Fibroblast of lung (primary cell): ENCODE data around the gene MEOX2. TPM values are rescaled to one million over a fixed set of nuclear protein-coding genes. Genes with fewer than 3 reads are reported as not detected.

Source experiments
- DNase-seq, 2 donors: peaks; one replicate each; pipeline versions ENCODE4 v3.0.0 to v3.0.0-alpha.2; 2010; ENCODE audit warnings: low read depth in 2 of 2
- H2AFZ ChIP-seq: 2 replicates; pipeline ENCODE4 v1.5.1; 2012; ENCODE audit warnings: low read length, control low read depth, inconsistent platforms
- H3K27ac ChIP-seq: 2 replicates; pipeline ENCODE4 v1.5.1; 2011; ENCODE audit warnings: low read length, control low read depth; ENCODE audit not compliant: insufficient read depth
- H3K27me3 ChIP-seq: 2 replicates; pipeline ENCODE4 v1.5.1; 2011; ENCODE audit warnings: mild to moderate bottlenecking, low read length; ENCODE audit not compliant: control insufficient read depth, insufficient read depth
- H3K36me3 ChIP-seq: 2 replicates; pipeline ENCODE4 v1.5.1; 2011; ENCODE audit warnings: low read length; ENCODE audit not compliant: control insufficient read depth, insufficient read depth
- H3K4me1 ChIP-seq: 2 replicates; pipeline ENCODE4 v1.5.1; 2011; ENCODE audit warnings: low read length; ENCODE audit not compliant: control insufficient read depth, insufficient read depth; ENCODE audit errors: extremely low read depth
- H3K4me2 ChIP-seq: 2 replicates; pipeline ENCODE4 v1.5.1; 2011; ENCODE audit warnings: low read length, control low read depth; ENCODE audit not compliant: insufficient read depth; ENCODE audit errors: extremely low read depth
- H3K4me3 ChIP-seq, 4 experiments: fragments of 200-600 bp in 1 of 4; sonication (generic) in 1 of 4; replicated peaks in 1 of 4; 2 replicates each; pipeline ENCODE4 v1.5.1; 2011 to 2016; ENCODE audit warnings: low read length in 4 of 4, low read depth in 3 of 4, mild to moderate bottlenecking in 3 of 4, control low read depth in 2 of 4, inconsistent platforms in 1 of 4, mixed read lengths in 1 of 4; ENCODE audit not compliant: insufficient read depth in 1 of 4; ENCODE audit errors: control extremely low read depth in 1 of 4
- H3K79me2 ChIP-seq: 2 replicates; pipeline ENCODE4 v1.5.1; 2012; ENCODE audit warnings: mild to moderate bottlenecking, low read length, inconsistent platforms; ENCODE audit not compliant: control insufficient read depth, insufficient read depth
- H3K9ac ChIP-seq: 2 replicates; pipeline ENCODE4 v1.5.1; 2011; ENCODE audit warnings: mild to moderate bottlenecking, low read length, control low read depth; ENCODE audit not compliant: insufficient read depth
- H3K9me3 ChIP-seq: 2 replicates; pipeline ENCODE4 v1.5.1; 2012; ENCODE audit warnings: low read depth, low read length; ENCODE audit not compliant: control insufficient read depth, insufficient read depth
- H4K20me1 ChIP-seq: 2 replicates; pipeline ENCODE4 v1.5.1; 2011; ENCODE audit warnings: low read length; ENCODE audit not compliant: control insufficient read depth, insufficient read depth; ENCODE audit errors: extremely low read depth
- CTCF ChIP-seq, 2 donors: IDR thresholded peaks in 1 of 2; conservative IDR thresholded peaks in 1 of 2; 1 replicate in 1 of 2; 2 replicates in 1 of 2; pipeline ENCODE4 v1.5.1; 2011 to 2012; ENCODE audit warnings: low read length in 2 of 2, control low read depth in 1 of 2, inconsistent platforms in 1 of 2, low read depth in 1 of 2, mild to moderate bottlenecking in 1 of 2
- EZH2 ChIP-seq: IDR thresholded peaks from 2 replicates; pipeline ENCODE4 v1.5.1; 2012; ENCODE audit warnings: low read length, control low read depth, mild to moderate bottlenecking; ENCODE audit errors: missing control alignments
- polyA plus RNA-seq, 2 donors: library from polyadenylated mRNA; depleted of rRNA in 1 of 2; stranded (reverse) in 1 of 2; unstranded in 1 of 2; fragments of >200 nt; gene quantifications; 2 replicates each; pipeline ENCODE4 v1.2.1, GENCODE V29; 2011 to 2012; ENCODE audit warnings: missing spikeins in 1 of 2
- total RNA-seq: library from RNA; depleted of rRNA; stranded (reverse); fragments of >200 nt; gene quantifications from 2 replicates; pipeline ENCODE4 v1.2.1, GENCODE V29; 2014

MEOX2 gene
- total and polyA plus RNA-seq, 2 donors (not counting 1 experiment from before 2014, with no cell fraction given) = 0.28 to 0.50 TPM

GRCh38 chr7:15715435-15715834 lies 29.0 kb upstream of the MEOX2 start:
- Histone ChIP-seq H3K36me3 (no peaks in the 10 kb centered on the region), H3K9me3 (no peaks in the 10 kb centered on the region), H4K20me1 (no peaks in the 10 kb centered on the region), H3K9ac (no peak overlapping the region), H3K79me2 (no peaks in the 10 kb centered on the region), H3K27me3 (no peaks in the 10 kb centered on the region), H3K27ac (no peak overlapping the region), H3K4me1 (no peaks in the 10 kb centered on the region), H3K4me2 (no peak overlapping the region), H2AFZ (no peak overlapping the region), H3K4me3 (no peak overlapping the region)
- TF ChIP-seq CTCF (conservative IDR thresholded peaks at IDR 0.05 in 1 of 2, IDR thresholded peaks at IDR 0.05 in 1 of 2; ENCODE audit: low read depth in 1 of 2, low read length in 2 of 2) (no peak), EZH2 (no peak)
- no peak for DNase-seq

GRCh38 chr7:15709978-15710377 lies 23.5 kb upstream of the MEOX2 start:
- H3K9ac ChIP-seq = no peak overlapping the region
- no peaks in the 10 kb centered on the region for H3K79me2 ChIP-seq
- no peaks in the 10 kb centered on the region for H4K20me1 ChIP-seq
- no peak overlapping the region for H2AFZ ChIP-seq
- H3K4me3 ChIP-seq = no peak overlapping the region
- no peak overlapping the region for H3K27ac ChIP-seq
- no peak overlapping the region for H3K4me2 ChIP-seq
- no peak for DNase-seq
- no peaks in the 10 kb centered on the region for H3K4me1 ChIP-seq
- H3K27me3 ChIP-seq = no peaks in the 10 kb centered on the region
- TF ChIP-seq CTCF (conservative IDR thresholded peaks at IDR 0.05 in 1 of 2, IDR thresholded peaks at IDR 0.05 in 1 of 2; ENCODE audit: low read depth in 1 of 2, low read length in 2 of 2) (no peak), EZH2 (no peak)
- H3K9me3 ChIP-seq = no peaks in the 10 kb centered on the region
- H3K36me3 ChIP-seq = no peaks in the 10 kb centered on the region

GRCh38 chr7:15707570-15707969 lies 21.1 kb upstream of the MEOX2 start:
- H3K27me3 ChIP-seq = no peaks in the 10 kb centered on the region
- no peaks in the 10 kb centered on the region for H3K36me3 ChIP-seq
- H2AFZ ChIP-seq = no peak overlapping the region
- H3K79me2 ChIP-seq = no peaks in the 10 kb centered on the region
- H4K20me1 ChIP-seq = no peaks in the 10 kb centered on the region
- H3K27ac ChIP-seq = no peak overlapping the region
- TF ChIP-seq EZH2 (no peak), CTCF (conservative IDR thresholded peaks at IDR 0.05 in 1 of 2, IDR thresholded peaks at IDR 0.05 in 1 of 2; ENCODE audit: low read depth in 1 of 2, low read length in 2 of 2) (no peak)
- no peak for DNase-seq
- no peak overlapping the region for H3K4me3 ChIP-seq
- H3K4me2 ChIP-seq = no peak overlapping the region
- no peak overlapping the region for H3K9ac ChIP-seq
- no peaks in the 10 kb centered on the region for H3K4me1 ChIP-seq
- H3K9me3 ChIP-seq = no peaks in the 10 kb centered on the region
